WTC11 (cell line): Measurements from ENCODE around the gene MORC4. TPM values are rescaled to one million over a fixed set of nuclear protein-coding genes. Genes with fewer than 3 reads are reported as not detected.

Source experiments
- ATAC-seq: fragments of 200-7000 bp; cut with Tn5 transposase; 2 replicates; pipeline ENCODE4 v1.10.0; 2021; ENCODE audit warnings: mild to moderate bottlenecking, moderate library complexity
- CTCF ChIA-PET: fragments of 300-600 bp; sonication (Branson Sonifier 250); formaldehyde crosslinking; loops from one replicate; lab custom pipeline; 2021; ENCODE audit warnings: antibody characterized with exemption; lab: Charles Lee
- POLR2A ChIA-PET: fragments of 350-600 bp; sonication (Branson Sonifier 250); formaldehyde crosslinking; loops from one replicate; lab custom pipeline; 2021; ENCODE audit warnings: antibody characterized with exemption; lab: Charles Lee
- DNase-seq: peaks from one replicate; pipeline ENCODE4 v3.0.0; 2021; ENCODE audit warnings: low spot score
- H3K27ac Mint-ChIP-seq: 2 replicates; pipeline ENCODE4 v1.8.0; 2021; ENCODE audit warnings: mixed read lengths
- H3K27me3 Mint-ChIP-seq: 2 replicates; pipeline ENCODE4 v1.8.0; 2021; ENCODE audit warnings: low read depth, mild to moderate bottlenecking, moderate library complexity, mixed read lengths
- H3K36me3 Mint-ChIP-seq: 2 replicates; pipeline ENCODE4 v1.8.0; 2021; ENCODE audit warnings: mixed read lengths
- H3K4me1 Mint-ChIP-seq: 2 replicates; pipeline ENCODE4 v1.8.0; 2022; ENCODE audit warnings: mixed read lengths
- H3K4me3 Mint-ChIP-seq: 2 replicates; pipeline ENCODE4 v1.8.0; 2021; ENCODE audit warnings: mild to moderate bottlenecking, moderate library complexity, mixed read lengths
- H3K9me3 Mint-ChIP-seq: 2 replicates; pipeline ENCODE4 v1.8.0; 2021; ENCODE audit warnings: mixed read lengths
- ATF1 ChIP-seq: sonication (generic); formaldehyde crosslinking; IDR thresholded peaks from 2 replicates; pipeline ENCODE4 v1.8.1; 2023; ENCODE audit warnings: mild to moderate bottlenecking, moderate library complexity, missing genetic modification reagents
- ATF6 ChIP-seq: sonication (generic); formaldehyde crosslinking; IDR thresholded peaks from 2 replicates; pipeline ENCODE4 v1.8.1; 2023; ENCODE audit warnings: mild to moderate bottlenecking, missing genetic modification reagents
- ETV6 ChIP-seq: sonication (generic); formaldehyde crosslinking; IDR thresholded peaks from 2 replicates; pipeline ENCODE4 v1.8.1; 2022; ENCODE audit warnings: mild to moderate bottlenecking, missing genetic modification reagents
- GRHL2 ChIP-seq: fragments of 250-450 bp; sonication (Bioruptor Pico); IDR thresholded peaks from 2 replicates; pipeline ENCODE4 v1.8.0; 2022; ENCODE audit warnings: mild to moderate bottlenecking, moderate library complexity; ENCODE audit not compliant: insufficient replicate concordance, severe bottlenecking
- KAT7 ChIP-seq: sonication (generic); formaldehyde crosslinking; IDR thresholded peaks from 2 replicates; pipeline ENCODE4 v1.8.1; 2023; ENCODE audit warnings: missing genetic modification reagents, mild to moderate bottlenecking, borderline replicate concordance
- MXD4 ChIP-seq: fragments of 250-450 bp; sonication (Bioruptor Pico); IDR thresholded peaks from 2 replicates; pipeline ENCODE4 v1.8.0; 2021; ENCODE audit warnings: mild to moderate bottlenecking, moderate library complexity, borderline replicate concordance
- NFATC4 ChIP-seq: fragments of 250-450 bp; sonication (Bioruptor Pico); IDR thresholded peaks from 2 replicates; pipeline ENCODE4 v1.9.0; 2021; ENCODE audit warnings: mild to moderate bottlenecking
- NR1H2 ChIP-seq: sonication (generic); formaldehyde crosslinking; IDR thresholded peaks from 2 replicates; pipeline ENCODE4 v1.9.0; 2021; ENCODE audit warnings: mild to moderate bottlenecking, moderate library complexity, missing genetic modification reagents
- NR2C2 ChIP-seq: sonication (generic); formaldehyde crosslinking; IDR thresholded peaks from 2 replicates; pipeline ENCODE4 v1.8.0; 2022; ENCODE audit warnings: mild to moderate bottlenecking, missing genetic modification reagents
- RELA ChIP-seq: sonication (generic); formaldehyde crosslinking; IDR thresholded peaks from 2 replicates; pipeline ENCODE4 v1.8.1; 2022; ENCODE audit warnings: missing genetic modification reagents, mild to moderate bottlenecking, borderline replicate concordance
- RORB ChIP-seq: fragments of 250-450 bp; sonication (Bioruptor Pico); IDR thresholded peaks from 2 replicates; pipeline ENCODE4 v1.9.0; 2021; ENCODE audit warnings: mild to moderate bottlenecking
- SP1 ChIP-seq: sonication (generic); formaldehyde crosslinking; conservative IDR thresholded peaks from 2 replicates; pipeline ENCODE4 v1.8.1; 2022; ENCODE audit warnings: missing genetic modification reagents
- TEAD1 ChIP-seq: sonication (generic); formaldehyde crosslinking; IDR thresholded peaks from 2 replicates; pipeline ENCODE4 v1.8.0; 2022; ENCODE audit warnings: mild to moderate bottlenecking, missing genetic modification reagents
- TEAD4 ChIP-seq: sonication (generic); formaldehyde crosslinking; IDR thresholded peaks from 2 replicates; pipeline ENCODE4 v1.8.0; 2022; ENCODE audit warnings: mild to moderate bottlenecking, missing genetic modification reagents
- USF2 ChIP-seq: sonication (generic); formaldehyde crosslinking; IDR thresholded peaks from 2 replicates; pipeline ENCODE4 v1.8.1; 2023; ENCODE audit warnings: mild to moderate bottlenecking, missing genetic modification reagents, moderate library complexity
- ZNF121 ChIP-seq: sonication (generic); formaldehyde crosslinking; IDR thresholded peaks from 2 replicates; pipeline ENCODE4 v1.8.0; 2023; ENCODE audit warnings: missing genetic modification reagents
- ZNF138 ChIP-seq: sonication (generic); formaldehyde crosslinking; conservative IDR thresholded peaks from 2 replicates; pipeline ENCODE4 v1.8.1; 2022; ENCODE audit warnings: mild to moderate bottlenecking, moderate library complexity, missing genetic modification reagents
- ZNF281 ChIP-seq: sonication (generic); formaldehyde crosslinking; IDR thresholded peaks from 2 replicates; pipeline ENCODE4 v1.8.0; 2023; ENCODE audit warnings: mild to moderate bottlenecking, missing genetic modification reagents
- ZNF423 ChIP-seq: fragments of 250-450 bp; sonication (Bioruptor Pico); IDR thresholded peaks from 2 replicates; pipeline ENCODE4 v2.1.2; 2022; ENCODE audit warnings: mild to moderate bottlenecking, moderate library complexity
- ZNF671 ChIP-seq: fragments of 250-450 bp; sonication (Bioruptor Pico); IDR thresholded peaks from 2 replicates; pipeline ENCODE4 v1.8.0; 2021; ENCODE audit warnings: mild to moderate bottlenecking
- total RNA-seq: library from RNA; stranded (reverse); gene quantifications from 3 replicates; pipeline ENCODE4 v1.2.3, GENCODE V29; 2021
- TF ChIP-seq, protein P1 (sequence below): sonication (generic); formaldehyde crosslinking; IDR thresholded peaks from 2 replicates; pipeline ENCODE4 v1.8.0; 2022; ENCODE audit warnings: mild to moderate bottlenecking, missing genetic modification reagents
- TF ChIP-seq, protein P2 (sequence below): sonication (generic); formaldehyde crosslinking; IDR thresholded peaks from 2 replicates; pipeline ENCODE4 v1.8.1; 2022; ENCODE audit warnings: missing genetic modification reagents, borderline replicate concordance
- TF ChIP-seq, protein P3 (sequence below): fragments of 250-450 bp; sonication (Bioruptor Pico); IDR thresholded peaks from 2 replicates; pipeline ENCODE4 v1.9.0; 2021; ENCODE audit warnings: mild to moderate bottlenecking

Gene MORC4
- total RNA-seq, 1 experiment from 2014 or later: 4.6 TPM

- Mint-ChIP-seq H3K36me3 (no peaks in the 10 kb centered on the region), H3K27ac (no peak overlapping the region), H3K9me3 (no peaks in the 10 kb centered on the region), H3K4me3 (no peak overlapping the region), H3K4me1 (peaks cover 10% of the 10 kb centered on the region), H3K27me3 (no peaks in the 10 kb centered on the region)
- ChIA-PET POLR2A (no interaction called here), CTCF (interaction anchor here (0.7 to 1.0 kb wide), 2 partner anchors 60 to 565 kb away, joined by 3 to 4 read pairs; no protein-coding TSS in a partner anchor)
- TF ChIP-seq SP1 (CRISPR knock-in tag) (no peak), NFATC4 (no peak), GRHL2 (CRISPR knock-in tag) (no peak), NR1H2 (CRISPR knock-in tag) (no peak), RELA (CRISPR knock-in tag) (no peak), ETV6 (CRISPR knock-in tag) (no peak), MXD4 (CRISPR knock-in tag) (no peak), ZNF281 (no peak), ZNF121 (no peak), RORB (CRISPR knock-in tag) (no peak), ATF6 (CRISPR knock-in tag) (no peak), KAT7 (CRISPR knock-in tag) (no peak), ZNF671 (CRISPR knock-in tag) (no peak), USF2 (CRISPR knock-in tag) (no peak), TEAD4 (no peak)
- TF ChIP-seq, protein P1, sequence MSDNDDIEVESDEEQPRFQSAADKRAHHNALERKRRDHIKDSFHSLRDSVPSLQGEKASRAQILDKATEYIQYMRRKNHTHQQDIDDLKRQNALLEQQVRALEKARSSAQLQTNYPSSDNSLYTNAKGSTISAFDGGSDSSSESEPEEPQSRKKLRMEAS: no peak
- TF ChIP-seq, protein P2, sequence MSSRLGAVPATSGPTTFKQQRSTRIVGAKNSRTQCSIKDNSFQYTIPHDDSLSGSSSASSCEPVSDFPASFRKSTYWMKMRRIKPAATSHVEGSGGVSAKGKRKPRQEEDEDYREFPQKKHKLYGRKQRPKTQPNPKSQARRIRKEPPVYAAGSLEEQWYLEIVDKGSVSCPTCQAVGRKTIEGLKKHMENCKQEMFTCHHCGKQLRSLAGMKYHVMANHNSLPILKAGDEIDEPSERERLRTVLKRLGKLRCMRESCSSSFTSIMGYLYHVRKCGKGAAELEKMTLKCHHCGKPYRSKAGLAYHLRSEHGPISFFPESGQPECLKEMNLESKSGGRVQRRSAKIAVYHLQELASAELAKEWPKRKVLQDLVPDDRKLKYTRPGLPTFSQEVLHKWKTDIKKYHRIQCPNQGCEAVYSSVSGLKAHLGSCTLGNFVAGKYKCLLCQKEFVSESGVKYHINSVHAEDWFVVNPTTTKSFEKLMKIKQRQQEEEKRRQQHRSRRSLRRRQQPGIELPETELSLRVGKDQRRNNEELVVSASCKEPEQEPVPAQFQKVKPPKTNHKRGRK (CRISPR knock-in tag): no peak
- TF ChIP-seq, protein P3, sequence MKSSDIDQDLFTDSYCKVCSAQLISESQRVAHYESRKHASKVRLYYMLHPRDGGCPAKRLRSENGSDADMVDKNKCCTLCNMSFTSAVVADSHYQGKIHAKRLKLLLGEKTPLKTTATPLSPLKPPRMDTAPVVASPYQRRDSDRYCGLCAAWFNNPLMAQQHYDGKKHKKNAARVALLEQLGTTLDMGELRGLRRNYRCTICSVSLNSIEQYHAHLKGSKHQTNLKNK (CRISPR knock-in tag): no peak
- ATAC-seq (no peak), DNase-seq (no peak)
These were observed 100.2 kb downstream of the MORC4 start for GRCh38 chrX:106899841-106900240.

DNA sequence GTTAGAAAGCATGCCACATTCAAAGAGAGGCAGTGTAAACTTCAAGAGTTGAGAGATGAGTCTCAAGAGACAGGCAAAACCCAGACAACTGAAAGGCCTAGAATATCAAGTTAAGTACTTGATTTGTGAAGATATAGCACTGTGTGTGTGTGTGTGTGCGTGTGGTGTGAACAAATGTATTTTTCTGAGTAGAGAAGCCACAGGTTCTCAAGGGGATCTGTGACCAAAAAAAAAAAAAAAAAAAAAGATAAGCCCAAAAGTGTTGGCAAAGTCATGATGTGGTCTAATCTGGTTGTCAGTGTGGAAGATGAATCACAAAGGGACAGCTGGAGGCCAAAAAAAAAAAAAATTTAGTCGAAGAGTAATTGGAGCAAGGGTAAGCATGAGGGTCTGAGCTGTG is 100.7 kb downstream of the MORC4 start:
- ATAC-seq: no peak
- Mint-ChIP-seq H3K4me3 (no peak overlapping the region), H3K27ac (no peak overlapping the region), H3K36me3 (no peaks in the 10 kb centered on the region), H3K4me1 (peaks cover 10% of the 10 kb centered on the region), H3K27me3 (no peaks in the 10 kb centered on the region), H3K9me3 (no peaks in the 10 kb centered on the region)
- no peak for DNase-seq
- ChIA-PET POLR2A (no interaction called here), CTCF (interaction anchor here (0.6 to 1.4 kb wide), 7 partner anchors 11 to 565 kb away, joined by 3 to 28 read pairs (median 3); no protein-coding TSS in a partner anchor)
- TF ChIP-seq ZNF121: no peak
- no peak for TF ChIP-seq TEAD1 (CRISPR knock-in tag)
- TF ChIP-seq ZNF138 (CRISPR knock-in tag): no peak
- no peak for TF ChIP-seq NR2C2
- no peak for TF ChIP-seq ZNF423 (CRISPR knock-in tag)
- TF ChIP-seq ATF1 (CRISPR knock-in tag): no peak
- TF ChIP-seq SP1 (CRISPR knock-in tag): no peak
